MM.1S (cell line): ENCODE measurements around the gene B4GALT6.

Experiments used
- DNase-seq: peaks from one replicate; pipeline ENCODE4 v3.0.0-alpha.2; 2015
- H2AFZ ChIP-seq: fragments of 300-600 bp; sonication (generic); 2 replicates; pipeline ENCODE4 v1.6.0; 2016; ENCODE audit warnings: antibody characterized with exemption, low read length
- H3F3A ChIP-seq: fragments of 300-600 bp; sonication (generic); 2 replicates; pipeline ENCODE4 v1.6.1; 2016; ENCODE audit warnings: mild to moderate bottlenecking, antibody characterized with exemption, low read length, moderate library complexity, mixed read lengths; ENCODE audit not compliant: insufficient read depth
- H3K27ac ChIP-seq: fragments of 300-600 bp; sonication (generic); 2 replicates; pipeline ENCODE4 v1.5.1; 2016; ENCODE audit warnings: mild to moderate bottlenecking, low read length
- H3K27me3 ChIP-seq: fragments of 300-600 bp; sonication (generic); replicated peaks from 2 replicates; pipeline ENCODE4 v1.6.0; 2016; ENCODE audit warnings: low read length; ENCODE audit not compliant: insufficient read depth
- H3K36me3 ChIP-seq: fragments of 300-600 bp; sonication (generic); replicated peaks from 2 replicates; pipeline ENCODE4 v1.6.1; 2016; ENCODE audit warnings: mild to moderate bottlenecking, low read length, mixed read lengths; ENCODE audit not compliant: insufficient read depth
- H3K4me1 ChIP-seq: fragments of 300-600 bp; sonication (generic); 2 replicates; pipeline ENCODE4 v1.6.1; 2016; ENCODE audit warnings: low read length, mixed read lengths
- H3K4me2 ChIP-seq: fragments of 300-600 bp; sonication (generic); 2 replicates; pipeline ENCODE4 v1.6.0; 2016; ENCODE audit warnings: low read depth, low read length
- H3K4me3 ChIP-seq: fragments of 300-600 bp; sonication (generic); 2 replicates; pipeline ENCODE4 v1.5.1; 2016; ENCODE audit warnings: low read length, mixed read lengths
- H3K79me2 ChIP-seq: fragments of 300-600 bp; sonication (generic); 2 replicates; pipeline ENCODE4 v1.6.1; 2016; ENCODE audit warnings: mixed run types, low read length, mixed read lengths
- H3K9ac ChIP-seq: fragments of 300-600 bp; sonication (generic); 2 replicates; pipeline ENCODE4 v1.6.1; 2016; ENCODE audit warnings: low read length, mixed read lengths
- H3K9me2 ChIP-seq: fragments of 300-600 bp; sonication (generic); replicated peaks from 2 replicates; pipeline ENCODE4 v1.6.1; 2016; ENCODE audit warnings: mild to moderate bottlenecking, low read length, mixed read lengths; ENCODE audit not compliant: insufficient read depth
- H3K9me3 ChIP-seq: fragments of 300-600 bp; sonication (generic); replicated peaks from 2 replicates; pipeline ENCODE4 v1.6.1; 2016; ENCODE audit warnings: mild to moderate bottlenecking, low read length, mixed read lengths; ENCODE audit not compliant: insufficient read depth
- H4K20me1 ChIP-seq: fragments of 300-600 bp; sonication (generic); 2 replicates; pipeline ENCODE4 v1.6.1; 2016; ENCODE audit warnings: mild to moderate bottlenecking, low read length, moderate library complexity, mixed read lengths; ENCODE audit not compliant: insufficient read depth
- CTCF ChIP-seq: fragments of 300-600 bp; sonication (generic); IDR thresholded peaks from 2 replicates; pipeline ENCODE4 v1.5.1; 2016; ENCODE audit warnings: antibody characterized with exemption, low read length, mixed read lengths
- EZH2 ChIP-seq: fragments of 300-600 bp; sonication (generic); optimal IDR thresholded peaks from 2 replicates; pipeline ENCODE3; 2017; ENCODE audit warnings: low read depth, mild to moderate bottlenecking, antibody characterized with exemption, low read length, mixed read lengths
- EZH2phosphoT487 ChIP-seq: fragments of 300-600 bp; sonication (generic); IDR thresholded peaks from 2 replicates; pipeline ENCODE4 v1.6.1; 2018; ENCODE audit warnings: antibody characterized with exemption, low read length

Gene B4GALT6

DNA sequence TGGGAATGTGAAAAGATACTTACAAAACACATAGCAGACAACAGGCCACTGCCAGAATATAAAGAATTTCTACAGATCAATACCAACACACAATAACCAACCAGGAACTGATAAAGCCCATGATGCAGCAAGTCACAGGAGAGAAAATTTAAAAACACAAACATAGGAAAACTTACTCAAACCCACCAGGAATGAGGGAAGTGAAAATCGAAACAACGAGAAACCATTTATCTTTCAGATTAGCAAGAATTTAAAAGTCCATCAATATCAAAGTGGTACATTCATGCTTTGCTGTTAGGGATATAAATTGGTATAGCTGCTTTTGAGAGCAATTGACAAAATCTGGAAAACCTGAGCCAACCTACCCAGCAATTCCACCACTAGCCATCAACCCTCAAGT lies 27.6 kb downstream of the B4GALT6 start:
- Histone ChIP-seq H3K9me2 (no peaks in the 10 kb centered on the region), H3K36me3 (no peaks in the 10 kb centered on the region), H3K9me3 (no peaks in the 10 kb centered on the region), H3K27ac (no peak overlapping the region), H3K4me1 (peaks cover 18% of the 10 kb centered on the region), H2AFZ (no peak overlapping the region), H3K4me3 (no peak overlapping the region), H3F3A (peaks cover 24% of the 10 kb centered on the region), H4K20me1 (no peaks in the 10 kb centered on the region), H3K9ac (no peak overlapping the region), H3K4me2 (no peak overlapping the region), H3K27me3 (no peaks in the 10 kb centered on the region), H3K79me2 (no peaks in the 10 kb centered on the region)
- TF ChIP-seq EZH2 (no peak), CTCF (no peak), EZH2phosphoT487 (no peak)
- no peak for DNase-seq

DNA sequence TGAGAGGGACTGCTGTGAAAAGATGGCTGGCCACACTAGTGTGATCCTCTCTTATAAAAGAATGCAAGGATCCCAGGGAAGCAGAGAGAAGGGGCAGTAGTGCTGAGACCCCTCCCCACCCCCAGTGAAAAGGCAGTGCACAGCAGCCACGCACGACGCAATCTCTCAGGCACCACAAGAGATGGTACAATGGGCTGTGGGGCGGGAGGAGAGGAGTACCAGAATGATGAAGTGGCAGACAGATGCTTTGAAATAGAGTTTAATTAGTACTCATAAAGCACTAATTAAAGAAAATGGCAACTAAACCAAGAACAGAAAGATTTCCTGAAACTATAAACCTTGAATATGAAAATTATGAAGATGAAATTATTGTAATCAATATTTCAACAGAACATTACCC lies 29.0 kb downstream of the B4GALT6 start:
- no peak overlapping the region for H3K9ac ChIP-seq
- no peaks in the 10 kb centered on the region for H3K9me3 ChIP-seq
- H4K20me1 ChIP-seq, result no peaks in the 10 kb centered on the region
- H2AFZ ChIP-seq, result no peak overlapping the region
- H3K4me3 ChIP-seq, result no peak overlapping the region
- DNase-seq, result no peak
- no peak for TF ChIP-seq EZH2
- TF ChIP-seq EZH2phosphoT487, result no peak
- TF ChIP-seq CTCF, result no peak
- H3K4me2 ChIP-seq, result no peak overlapping the region
- no peaks in the 10 kb centered on the region for H3K9me2 ChIP-seq
- peaks cover 18% of the 10 kb centered on the region for H3K4me1 ChIP-seq
- H3K79me2 ChIP-seq, result no peaks in the 10 kb centered on the region
- peaks cover 24% of the 10 kb centered on the region for H3F3A ChIP-seq
- no peaks in the 10 kb centered on the region for H3K36me3 ChIP-seq
- no peak overlapping the region for H3K27ac ChIP-seq
- no peaks in the 10 kb centered on the region for H3K27me3 ChIP-seq

DNA sequence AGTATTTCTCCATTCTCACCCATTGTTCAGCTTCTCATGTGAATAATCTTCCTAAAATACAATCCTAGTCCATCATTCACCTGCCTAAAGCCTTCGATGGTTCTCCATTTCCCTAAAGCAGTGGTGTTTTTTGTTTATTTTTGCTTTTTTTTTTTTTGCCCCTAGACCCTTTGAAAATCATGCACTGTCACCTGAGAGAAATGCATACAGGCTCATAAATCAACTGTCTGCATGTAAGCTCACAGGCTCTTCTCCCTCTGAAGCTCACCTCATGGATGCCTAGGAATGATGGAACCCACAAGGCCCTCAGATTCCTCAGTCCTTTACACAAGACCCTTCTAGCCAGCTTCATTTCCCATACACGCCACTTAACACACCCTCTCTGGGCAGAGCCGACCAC lies 31.5 kb downstream of the B4GALT6 start:
- Histone ChIP-seq H3K27ac (no peak overlapping the region), H2AFZ (no peak overlapping the region), H3K27me3 (no peaks in the 10 kb centered on the region), H3K4me2 (no peak overlapping the region), H3K79me2 (no peaks in the 10 kb centered on the region), H3K9ac (no peak overlapping the region), H4K20me1 (no peaks in the 10 kb centered on the region), H3K4me1 (0 out of 2 replicates have a peak, but pooled peaks cover 2% of the 10 kb centered on the region), H3K9me2 (no peaks in the 10 kb centered on the region), H3K9me3 (no peaks in the 10 kb centered on the region), H3K4me3 (no peak overlapping the region), H3K36me3 (no peaks in the 10 kb centered on the region), H3F3A (0 out of 2 replicates have a peak, but pooled peaks cover 5% of the 10 kb centered on the region)
- TF ChIP-seq EZH2 (no peak), EZH2phosphoT487 (no peak), CTCF (no peak)
- DNase-seq, result no peak
